ENCODE data around the gene KIAA1217. TPM values are rescaled to one million over a fixed set of nuclear protein-coding genes. Genes with fewer than 3 reads are reported as not detected.

KIAA1217 gene
- total and polyA plus RNA-seq, 9 of the 15 experiments (the other 6 are each of a cell fraction or from before 2014, with no cell fraction given): 0.04 TPM; not detected in 8

- TF ChIP-seq, protein P1, sequence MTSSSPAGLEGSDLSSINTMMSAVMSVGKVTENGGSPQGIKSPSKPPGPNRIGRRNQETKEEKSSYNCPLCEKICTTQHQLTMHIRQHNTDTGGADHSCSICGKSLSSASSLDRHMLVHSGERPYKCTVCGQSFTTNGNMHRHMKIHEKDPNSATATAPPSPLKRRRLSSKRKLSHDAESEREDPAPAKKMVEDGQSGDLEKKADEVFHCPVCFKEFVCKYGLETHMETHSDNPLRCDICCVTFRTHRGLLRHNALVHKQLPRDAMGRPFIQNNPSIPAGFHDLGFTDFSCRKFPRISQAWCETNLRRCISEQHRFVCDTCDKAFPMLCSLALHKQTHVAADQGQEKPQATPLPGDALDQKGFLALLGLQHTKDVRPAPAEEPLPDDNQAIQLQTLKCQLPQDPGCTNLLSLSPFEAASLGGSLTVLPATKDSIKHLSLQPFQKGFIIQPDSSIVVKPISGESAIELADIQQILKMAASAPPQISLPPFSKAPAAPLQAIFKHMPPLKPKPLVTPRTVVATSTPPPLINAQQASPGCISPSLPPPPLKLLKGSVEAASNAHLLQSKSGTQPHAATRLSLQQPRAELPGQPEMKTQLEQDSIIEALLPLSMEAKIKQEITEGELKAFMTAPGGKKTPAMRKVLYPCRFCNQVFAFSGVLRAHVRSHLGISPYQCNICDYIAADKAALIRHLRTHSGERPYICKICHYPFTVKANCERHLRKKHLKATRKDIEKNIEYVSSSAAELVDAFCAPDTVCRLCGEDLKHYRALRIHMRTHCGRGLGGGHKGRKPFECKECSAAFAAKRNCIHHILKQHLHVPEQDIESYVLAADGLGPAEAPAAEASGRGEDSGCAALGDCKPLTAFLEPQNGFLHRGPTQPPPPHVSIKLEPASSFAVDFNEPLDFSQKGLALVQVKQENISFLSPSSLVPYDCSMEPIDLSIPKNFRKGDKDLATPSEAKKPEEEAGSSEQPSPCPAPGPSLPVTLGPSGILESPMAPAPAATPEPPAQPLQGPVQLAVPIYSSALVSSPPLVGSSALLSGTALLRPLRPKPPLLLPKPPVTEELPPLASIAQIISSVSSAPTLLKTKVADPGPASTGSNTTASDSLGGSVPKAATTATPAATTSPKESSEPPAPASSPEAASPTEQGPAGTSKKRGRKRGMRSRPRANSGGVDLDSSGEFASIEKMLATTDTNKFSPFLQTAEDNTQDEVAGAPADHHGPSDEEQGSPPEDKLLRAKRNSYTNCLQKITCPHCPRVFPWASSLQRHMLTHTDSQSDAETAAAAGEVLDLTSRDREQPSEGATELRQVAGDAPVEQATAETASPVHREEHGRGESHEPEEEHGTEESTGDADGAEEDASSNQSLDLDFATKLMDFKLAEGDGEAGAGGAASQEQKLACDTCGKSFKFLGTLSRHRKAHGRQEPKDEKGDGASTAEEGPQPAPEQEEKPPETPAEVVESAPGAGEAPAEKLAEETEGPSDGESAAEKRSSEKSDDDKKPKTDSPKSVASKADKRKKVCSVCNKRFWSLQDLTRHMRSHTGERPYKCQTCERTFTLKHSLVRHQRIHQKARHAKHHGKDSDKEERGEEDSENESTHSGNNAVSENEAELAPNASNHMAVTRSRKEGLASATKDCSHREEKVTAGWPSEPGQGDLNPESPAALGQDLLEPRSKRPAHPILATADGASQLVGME (CRISPR knock-in tag; IDR thresholded peaks at IDR 0.05): no peak
- TF ChIP-seq SMAD2 (IDR thresholded peaks at IDR 0.05; ENCODE audit: low read depth, low read length) (no peak), EP300 (IDR thresholded peaks at IDR 0.05; ENCODE audit: low read length) (no peak)
Measured at GRCh38 chr10:24384954-24385353, 176.0 kb downstream of the KIAA1217 start (continued).

- H3K27ac ChIP-seq (ENCODE audit: extremely low read depth, low read depth, low read length): no peak overlapping the region
- BruUV-seq (replicated peaks): no TSS peak
- H3K4me1 ChIP-seq (replicated peaks in 1 of 2; ENCODE audit: control insufficient read depth in 2 of 2, insufficient read depth in 2 of 2, low read length in 2 of 2): no peaks in the 10 kb centered on the region
- H3K4me2 ChIP-seq (ENCODE audit: insufficient read depth, low read length): no peak overlapping the region
- FAIRE-seq (no peak), DNase-seq (ENCODE audit: extremely low read depth in 1 of 4, low spot score in 3 of 4) (no peak), ATAC-seq (no peak)
- in situ Hi-C loops (cut with MboI) (no loop called here), intact Hi-C loops (cut with micrococcal nuclease) (no loop called here)
- H3K9me3 ChIP-seq (replicated peaks; ENCODE audit: control insufficient read depth, insufficient read depth, low read depth, low read length): no peaks in the 10 kb centered on the region
- H3K4me3 ChIP-seq: no peak overlapping the region
- 3% methylated on average over 7 of the region's 7 CpGs for WGBS (ENCODE audit: insufficient coverage, low coverage, missing lambda C conversion rate)
- H3K27me3 ChIP-seq (ENCODE audit: control insufficient read depth in 2 of 2, insufficient read depth in 2 of 2, low read length in 2 of 2): peaks cover 0 to 6% of the 10 kb centered on the region in 2 experiments; a peak in 3 of 5 replicates
- no peaks in the 10 kb centered on the region for H3K9me1 ChIP-seq (ENCODE audit: control insufficient read depth, insufficient read depth, low read length)
- ChIA-PET POLR2A (no interaction called here), CTCF (ENCODE audit: low intra/inter-chr PET ratio) (no interaction called here)
- H3K9ac ChIP-seq (ENCODE audit: insufficient read depth in 1 of 2, low read depth in 2 of 2, low read length in 2 of 2): no peak overlapping the region
- H2AFZ ChIP-seq (ENCODE audit: low read depth, low read length): no peak overlapping the region
- H4K20me1 ChIP-seq (replicated peaks; ENCODE audit: control insufficient read depth, insufficient read depth, low read length): no peaks in the 10 kb centered on the region
- H3K36me3 ChIP-seq (ENCODE audit: control insufficient read depth, insufficient read depth, low read length): no peaks in the 10 kb centered on the region
- no peaks in the 10 kb centered on the region for H3K79me2 ChIP-seq (ENCODE audit: control insufficient read depth, insufficient read depth, low read length)
- TF ChIP-seq ZBTB1 (CRISPR knock-in tag; IDR thresholded peaks at IDR 0.05; ENCODE audit: borderline replicate concordance, low read depth): no peak
- no peak for TF ChIP-seq ZNF695 (CRISPR knock-in tag; IDR thresholded peaks at IDR 0.05)
- no peak for TF ChIP-seq ZNF445 (CRISPR knock-in tag; IDR thresholded peaks at IDR 0.05; ENCODE audit: low read depth)
- TF ChIP-seq TEAD4 (IDR thresholded peaks at IDR 0.05; ENCODE audit: low read length): no peak
- no peak for TF ChIP-seq TEAD4 (CRISPR knock-in tag; IDR thresholded peaks at IDR 0.05; ENCODE audit: borderline replicate concordance)
- TF ChIP-seq ZNF282 (CRISPR knock-in tag; IDR thresholded peaks at IDR 0.05): no peak
- no peak for TF ChIP-seq ZNF12 (CRISPR knock-in tag; IDR thresholded peaks at IDR 0.05)
- no peak for TF ChIP-seq ZNF507 (tag; conservative IDR thresholded peaks at IDR 0.05)
- TF ChIP-seq RBFOX2 (IDR thresholded peaks at IDR 0.05; ENCODE audit: low read depth, low read length): no peak
- TF ChIP-seq SLC30A9 (CRISPR knock-in tag; IDR thresholded peaks at IDR 0.05): no peak
- TF ChIP-seq MCM7 (IDR thresholded peaks at IDR 0.05): no peak
- TF ChIP-seq PURB (CRISPR knock-in tag; IDR thresholded peaks at IDR 0.05; ENCODE audit: low read depth): no peak
- no peak for TF ChIP-seq NBN (IDR thresholded peaks at IDR 0.05; ENCODE audit: low read depth)
- no peak for TF ChIP-seq ASH1L (IDR thresholded peaks at IDR 0.05; ENCODE audit: borderline replicate concordance, low read depth, partially characterized antibody)
- TF ChIP-seq ELF4 (CRISPR knock-in tag; IDR thresholded peaks at IDR 0.05): no peak
- TF ChIP-seq ELF1 (tag; IDR thresholded peaks at IDR 0.05): no peak
Measured at GRCh38 chr10:24385776-24386175, 176.8 kb downstream of the KIAA1217 start.
